GM21576 (cell line): ENCODE measurements around the gene DOK7.
"Not testable (repeated sequence)": the region's sequence is repeated elsewhere in the genome, so short reads cannot be mapped to it uniquely, and the experiment has no call there.

Experiments used
- ATAC-seq: cut with Tn5 transposase; IDR thresholded peaks from one replicate; pipeline ENCODE4 v1.9.1; 2021; ENCODE audit warnings: mild to moderate bottlenecking, moderate library complexity; ENCODE audit not compliant: unreplicated experiment

The DOK7 gene

DNA sequence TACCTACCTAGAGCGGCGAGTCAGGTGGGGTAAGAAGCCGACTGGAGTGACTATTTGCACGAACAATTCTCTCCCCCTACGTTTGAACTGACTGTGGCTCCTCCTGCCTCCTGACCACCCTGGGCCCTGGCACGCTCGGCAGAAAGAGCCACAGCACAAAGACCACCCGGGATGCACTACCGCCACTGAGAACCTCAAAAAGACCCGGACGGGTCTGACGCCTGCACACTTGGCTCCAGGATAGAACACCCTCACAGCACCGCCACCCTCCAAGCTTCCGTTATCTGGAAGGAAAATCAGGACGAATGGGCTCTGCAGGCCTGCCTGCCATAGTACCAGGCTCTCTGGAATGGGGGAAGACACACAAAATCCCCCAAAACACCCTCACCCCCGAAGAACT is 66.9 kb downstream of the DOK7 start:
- ATAC-seq: no peak

DNA sequence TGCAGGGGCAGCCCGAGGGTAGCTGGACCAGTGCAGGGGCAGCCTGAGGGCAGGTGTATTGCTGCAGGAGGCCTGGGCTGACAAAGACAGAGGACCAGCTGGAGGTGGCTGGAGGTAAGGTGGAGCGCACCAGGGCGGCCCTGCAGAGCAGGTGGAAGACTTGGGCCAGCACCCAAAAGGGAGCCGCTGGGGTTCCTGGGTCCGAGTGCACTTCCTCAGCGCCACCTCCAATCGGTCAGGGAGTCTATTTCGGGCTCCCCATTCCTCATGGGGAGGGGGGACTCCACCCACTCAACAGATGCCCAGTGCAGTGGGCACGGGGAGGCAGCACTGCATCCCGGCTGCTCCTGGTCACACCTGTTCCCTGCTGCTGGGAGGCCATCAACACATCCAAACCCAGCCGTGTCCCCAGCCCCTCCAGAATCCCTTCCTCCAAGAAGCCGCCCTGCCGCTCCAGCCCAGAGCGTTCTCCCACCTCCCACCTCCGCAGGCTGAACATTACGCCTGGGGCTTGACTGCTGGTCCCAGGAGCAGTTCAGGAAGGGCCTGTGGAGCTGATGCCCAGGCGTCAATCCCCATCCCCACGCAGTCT is 67.7 kb downstream of the DOK7 start:
- ATAC-seq: no peak

DNA sequence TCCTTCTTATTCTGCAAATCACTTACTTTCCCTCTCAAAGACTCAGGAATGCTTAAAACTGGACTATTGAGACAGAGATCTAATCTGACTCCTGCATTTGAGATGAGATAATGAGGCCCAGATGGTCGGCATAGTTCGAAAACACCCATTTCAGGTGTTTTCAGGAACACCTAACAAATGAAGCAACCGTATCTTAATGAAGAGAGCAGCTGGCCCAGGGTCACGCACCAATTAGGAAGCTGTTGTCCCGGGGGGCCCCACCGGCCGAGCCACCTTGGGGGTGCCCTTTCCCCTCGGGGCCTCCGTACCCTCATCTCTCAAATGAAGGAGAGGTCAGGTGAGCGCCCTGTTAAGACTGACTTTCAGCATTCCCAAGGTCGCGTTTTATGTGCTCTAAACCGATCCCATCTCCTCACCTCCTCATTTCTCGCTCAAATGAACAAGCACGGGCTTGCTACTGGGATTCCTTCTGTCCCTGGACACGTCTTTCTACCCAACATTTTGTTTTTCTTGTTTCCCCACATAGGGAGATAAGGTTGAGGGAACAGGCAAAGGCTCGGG is 68.3 kb downstream of the DOK7 start:
- no peak for ATAC-seq

DNA sequence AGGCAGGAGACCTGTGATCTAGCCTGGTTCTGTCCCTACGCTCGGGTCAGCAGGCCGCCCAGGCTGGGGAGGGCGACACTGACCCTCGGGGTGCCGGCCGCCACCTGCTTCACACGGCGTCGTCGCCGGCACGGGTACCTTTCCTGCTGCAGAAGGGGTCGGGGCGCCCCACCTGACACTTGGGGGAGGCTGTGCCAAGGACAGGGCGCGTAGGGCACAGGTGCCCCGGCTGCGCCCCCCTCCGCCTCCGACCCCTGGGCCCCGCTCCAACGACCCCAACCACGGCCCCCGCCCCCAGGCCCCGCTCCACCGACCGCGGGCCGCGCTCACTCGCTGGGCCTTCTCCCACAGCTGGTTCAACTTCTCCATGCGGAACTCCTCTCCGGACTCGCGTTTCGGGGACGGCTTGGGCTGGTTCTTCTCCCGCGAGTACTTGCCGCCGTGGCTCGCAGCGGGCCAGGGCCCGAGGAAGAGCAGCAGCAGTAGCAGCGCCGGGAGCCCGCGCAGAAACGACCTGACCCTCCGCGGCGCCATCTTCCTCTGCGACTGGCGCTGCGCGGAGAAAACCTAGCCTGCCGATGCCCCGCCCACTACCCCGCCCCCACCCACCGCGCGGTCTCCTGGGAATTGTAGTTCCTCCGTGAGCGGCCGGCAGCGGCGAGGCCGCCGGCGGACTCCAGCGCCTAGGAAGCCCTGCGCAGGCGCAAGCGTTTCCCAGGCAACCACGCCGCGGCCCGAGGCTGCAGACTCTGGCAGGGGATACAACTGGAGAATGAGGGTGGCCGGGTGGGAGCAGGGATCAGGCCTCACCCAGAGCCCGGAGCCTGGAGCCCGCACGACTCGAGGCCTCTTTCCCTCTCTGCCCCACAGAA is 69.0 kb downstream of the DOK7 start, which contains the start of gene LRPAP1:
Gene LRPAP1, minus strand, starts transcription at position 544 of the 872 bp plus-strand sequence. Its CDS starts 10 bp downstream, at position 534.
- peak; percentile 80 for ATAC-seq

DNA sequence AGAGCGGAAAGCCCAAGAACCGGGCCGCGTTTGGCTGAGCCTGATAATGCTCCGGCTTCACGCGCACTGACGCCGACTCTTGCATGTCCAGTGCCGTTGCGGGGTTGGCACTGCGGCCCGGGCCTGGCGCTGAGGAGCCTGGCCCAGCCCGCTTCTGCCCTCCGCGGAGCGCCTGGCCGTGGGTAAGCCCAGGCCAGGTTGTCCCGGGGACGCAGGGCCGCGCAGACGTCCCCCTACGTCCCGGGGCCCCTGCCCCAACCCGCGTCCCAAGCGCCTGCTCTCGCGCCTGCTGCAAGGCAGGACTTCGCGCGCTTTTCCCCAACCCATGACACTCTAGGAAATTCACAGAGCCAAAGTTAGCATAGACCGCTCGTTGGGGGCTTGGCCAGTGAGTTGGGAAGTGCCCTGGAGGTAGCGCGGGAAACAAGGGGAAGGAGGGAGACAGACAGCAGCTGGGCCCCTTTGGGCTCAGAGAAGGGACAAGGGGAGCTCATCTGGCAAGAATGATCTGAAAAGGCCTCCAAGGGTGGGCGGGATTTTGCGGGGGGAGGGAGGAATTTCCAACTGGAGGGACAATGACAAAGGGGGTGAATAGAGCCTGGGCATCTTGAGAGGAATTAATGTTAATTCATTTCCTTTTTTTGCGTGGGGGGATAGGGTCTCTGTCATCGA is 69.8 kb downstream of the DOK7 start:
- ATAC-seq: peak; percentile 2

DNA sequence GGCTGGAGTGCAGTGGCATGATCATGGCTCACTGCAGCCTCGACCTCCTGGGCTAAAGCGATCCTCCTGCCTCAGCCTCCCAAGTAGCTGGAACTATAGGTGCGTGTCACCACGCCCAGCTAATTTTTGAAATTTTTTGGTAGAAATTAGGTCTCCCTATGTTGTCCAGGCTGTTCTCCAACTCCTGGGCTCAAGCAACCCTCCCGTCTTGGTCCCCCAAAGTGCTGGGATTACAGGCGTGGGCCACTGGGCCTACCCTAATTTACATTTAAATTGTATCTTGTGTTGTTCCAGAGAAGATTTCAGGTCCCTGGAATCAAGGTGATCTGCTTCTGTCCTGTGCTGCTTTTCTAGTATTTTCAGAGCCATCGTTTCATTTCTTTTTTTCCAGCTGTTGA is 70.3 kb downstream of the DOK7 start:
- ATAC-seq: no peak

DNA sequence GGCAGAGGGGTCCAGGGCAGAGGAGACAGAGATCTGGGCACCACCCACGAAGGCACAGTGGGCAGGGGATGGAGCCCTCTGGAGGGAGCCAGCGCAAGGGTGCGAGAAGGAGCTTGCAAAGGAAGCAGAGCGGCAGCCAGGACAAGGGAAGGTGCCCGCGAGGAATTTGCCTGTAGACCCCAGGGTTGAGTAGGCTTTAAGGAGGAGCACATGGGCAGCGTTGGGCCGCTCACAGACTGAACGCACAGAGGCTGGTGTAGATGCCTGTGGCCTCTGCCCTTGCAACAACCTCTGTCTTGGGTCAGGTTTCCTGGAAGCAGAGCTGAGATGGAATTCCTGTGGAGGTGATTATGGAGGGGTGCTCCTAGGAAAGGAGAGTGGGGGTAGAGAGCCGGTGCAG is 72.7 kb downstream of the DOK7 start:
- ATAC-seq: not testable (repeated sequence)

DNA sequence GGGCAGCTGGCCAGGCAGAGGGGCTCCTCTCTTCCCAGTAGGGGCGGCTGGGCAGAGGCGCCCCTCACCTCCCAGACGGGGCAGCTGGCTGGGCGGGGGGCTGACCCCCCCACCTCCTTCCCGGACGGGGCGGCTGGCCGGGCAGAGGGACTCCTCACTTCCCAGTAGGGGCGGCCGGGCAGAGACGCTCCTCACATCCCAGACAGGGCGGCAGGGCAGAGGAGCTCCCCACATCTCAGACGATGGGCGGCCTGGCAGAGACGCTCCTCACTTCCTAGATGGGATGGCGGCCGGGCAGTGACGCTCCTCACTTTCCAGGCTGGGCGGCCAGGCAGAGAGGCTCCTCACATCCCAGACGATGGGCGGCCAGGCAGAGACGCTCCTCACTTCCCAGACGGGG is 75.8 kb downstream of the DOK7 start:
- ATAC-seq: not testable (repeated sequence)

DNA sequence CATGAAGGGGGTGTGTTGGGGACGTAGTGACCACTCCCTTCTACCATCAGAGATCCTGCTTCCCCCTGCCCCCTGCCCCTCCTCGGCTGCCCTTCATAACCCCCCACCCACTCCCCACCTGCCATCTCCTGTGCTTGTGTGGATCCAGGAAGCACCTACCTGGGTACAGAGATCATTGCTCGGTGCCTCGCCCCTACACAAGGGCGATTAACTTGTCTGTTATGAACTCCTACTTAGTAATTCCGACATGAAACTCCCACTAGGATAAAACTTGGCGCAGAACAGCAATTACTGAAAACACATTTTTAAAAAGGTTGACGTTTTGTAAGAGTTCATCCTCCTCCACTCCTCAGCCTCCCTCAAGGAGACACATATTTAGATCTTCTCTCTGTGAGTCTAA is 80.3 kb downstream of the DOK7 start:
- not testable (repeated sequence) for ATAC-seq
